ENCODE results near the gene TXNDC2.
"Not testable (repeated sequence)": the region's sequence is repeated elsewhere in the genome, so short reads cannot be mapped to it uniquely, and the experiment has no call there.

Gene TXNDC2

DNA sequence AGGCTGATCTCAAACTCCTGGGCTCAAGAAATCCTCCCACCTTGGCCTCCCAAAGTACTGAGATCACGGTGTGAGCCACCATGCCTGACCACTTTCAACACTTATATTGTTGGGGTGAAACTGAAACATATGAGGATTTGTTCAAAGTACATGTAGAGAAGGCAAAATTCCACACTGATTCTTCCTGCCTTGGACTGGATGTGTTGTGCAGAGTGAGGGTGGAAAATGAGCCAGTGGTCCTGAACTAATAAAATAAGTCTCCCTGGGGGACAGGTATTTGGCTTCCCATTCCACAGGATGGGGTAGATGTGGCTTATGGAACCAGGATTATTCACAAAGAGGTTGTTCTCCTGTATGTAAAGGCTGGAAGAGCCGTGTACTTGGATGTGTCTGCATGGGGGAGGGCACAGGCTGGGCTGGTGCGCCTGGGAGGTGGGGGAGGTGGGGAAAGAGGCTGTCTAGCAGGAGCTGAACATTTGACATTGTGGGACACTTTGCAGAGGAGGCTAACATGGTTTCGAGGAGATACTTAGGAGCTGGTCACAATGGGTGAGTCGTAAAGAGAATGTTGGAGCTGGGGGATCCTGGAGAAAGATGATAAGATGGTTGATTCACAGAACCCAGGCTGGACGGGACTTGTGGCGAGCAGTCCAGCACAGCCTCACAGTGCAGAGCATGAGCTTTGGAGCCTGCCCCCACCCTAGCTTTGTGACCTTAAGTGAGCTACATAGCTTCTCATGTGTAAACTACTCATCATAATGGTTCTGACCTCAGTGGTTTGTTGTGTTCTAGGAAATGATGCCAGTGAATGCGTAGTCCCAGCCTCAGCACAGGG, at the start of gene TXNDC2:
TSS of gene TXNDC2 (plus strand) at position 804 of the 835 bp plus-strand sequence. CDS start 708 bp downstream, outside the sequence.
- no peak for DNase-seq

DNA sequence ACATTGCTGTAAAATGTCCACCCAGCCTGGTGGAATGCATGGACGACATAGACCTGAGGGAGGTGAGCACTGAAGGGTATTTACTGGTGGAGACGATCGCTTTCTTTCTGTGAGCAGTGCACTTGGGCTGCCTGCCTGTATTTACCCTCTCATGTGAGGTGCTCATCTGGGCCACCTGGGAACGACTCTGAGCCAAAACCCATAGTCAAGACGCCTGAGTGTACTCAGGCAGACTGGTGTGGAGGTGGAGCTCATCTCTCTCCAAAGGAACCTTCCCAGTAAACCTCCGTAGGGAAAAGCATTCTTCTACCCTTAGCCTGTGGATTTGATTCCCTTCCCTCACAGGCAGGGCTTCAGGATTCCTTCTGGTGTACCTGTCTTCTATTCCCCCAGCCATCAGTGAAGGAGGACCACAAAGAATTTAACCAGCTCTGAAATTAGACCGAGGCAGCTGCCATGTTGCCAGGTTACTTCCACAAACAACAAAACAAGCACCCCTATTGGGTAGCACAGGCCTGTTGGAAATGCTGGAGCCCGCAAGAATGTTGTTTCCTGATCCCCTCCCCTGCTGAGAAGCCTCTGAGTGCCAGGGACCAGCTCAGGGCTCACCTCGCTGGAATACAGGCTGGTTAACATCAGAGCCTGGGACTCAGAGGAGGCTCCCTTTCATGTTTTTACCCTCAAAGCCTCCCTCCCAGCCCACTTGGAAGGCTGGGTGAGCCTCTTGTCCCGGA, 47.5 kb upstream of the TXNDC2 start:
- DNase-seq: no peak

DNA sequence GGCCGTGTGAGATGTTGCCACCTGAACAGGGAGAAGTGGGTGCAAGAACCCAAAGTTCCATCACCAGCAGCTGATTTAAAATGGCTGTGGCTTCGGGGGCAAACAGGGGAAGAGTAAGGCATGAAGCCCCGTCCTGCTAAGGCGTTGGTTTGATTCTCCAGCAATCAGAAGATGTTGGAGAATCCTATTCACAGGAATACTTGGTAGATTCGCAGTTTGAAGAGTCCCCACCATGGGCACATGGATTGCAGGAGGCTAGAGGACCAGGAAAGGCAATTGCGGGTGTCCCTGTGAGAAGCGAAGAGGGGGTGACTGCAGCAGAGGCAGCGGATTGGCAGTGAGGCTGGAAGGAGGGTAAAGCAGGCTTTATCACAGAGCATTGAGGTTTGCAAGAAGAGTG, 46.6 kb upstream of the TXNDC2 start:
- DNase-seq: no peak

GRCh38 chr18:9839853-9840252, 45.9 kb upstream of the TXNDC2 start:
- no peak for DNase-seq

- no peak for DNase-seq
Observed at GRCh38 chr18:9841752-9842151, 44.0 kb upstream of the TXNDC2 start.

DNA sequence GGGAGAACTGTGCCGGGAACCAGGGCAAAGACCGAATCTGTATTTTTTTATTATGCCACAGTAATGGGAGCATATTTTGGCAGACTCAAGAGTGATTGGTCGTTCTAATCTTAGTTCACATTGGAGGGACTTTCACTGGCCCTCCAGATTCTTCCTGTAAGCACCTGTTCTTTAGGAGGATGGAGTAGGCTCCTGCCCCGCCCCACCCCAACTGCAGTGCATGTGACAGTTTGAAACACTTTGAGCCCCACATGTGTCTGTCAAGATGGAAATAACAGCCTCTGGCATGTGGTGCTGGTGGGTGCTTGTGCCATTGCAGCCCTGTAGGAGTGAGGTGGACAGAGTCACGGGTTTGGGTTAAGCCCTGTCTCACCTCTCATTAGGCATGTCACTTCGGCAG, 43.3 kb upstream of the TXNDC2 start:
- no peak for DNase-seq

- no peak for DNase-seq
Observed at GRCh38 chr18:9845256-9845655, 40.5 kb upstream of the TXNDC2 start.

- DNase-seq: no peak
Observed at GRCh38 chr18:9846162-9846925, 39.4 kb upstream of the TXNDC2 start.

DNA sequence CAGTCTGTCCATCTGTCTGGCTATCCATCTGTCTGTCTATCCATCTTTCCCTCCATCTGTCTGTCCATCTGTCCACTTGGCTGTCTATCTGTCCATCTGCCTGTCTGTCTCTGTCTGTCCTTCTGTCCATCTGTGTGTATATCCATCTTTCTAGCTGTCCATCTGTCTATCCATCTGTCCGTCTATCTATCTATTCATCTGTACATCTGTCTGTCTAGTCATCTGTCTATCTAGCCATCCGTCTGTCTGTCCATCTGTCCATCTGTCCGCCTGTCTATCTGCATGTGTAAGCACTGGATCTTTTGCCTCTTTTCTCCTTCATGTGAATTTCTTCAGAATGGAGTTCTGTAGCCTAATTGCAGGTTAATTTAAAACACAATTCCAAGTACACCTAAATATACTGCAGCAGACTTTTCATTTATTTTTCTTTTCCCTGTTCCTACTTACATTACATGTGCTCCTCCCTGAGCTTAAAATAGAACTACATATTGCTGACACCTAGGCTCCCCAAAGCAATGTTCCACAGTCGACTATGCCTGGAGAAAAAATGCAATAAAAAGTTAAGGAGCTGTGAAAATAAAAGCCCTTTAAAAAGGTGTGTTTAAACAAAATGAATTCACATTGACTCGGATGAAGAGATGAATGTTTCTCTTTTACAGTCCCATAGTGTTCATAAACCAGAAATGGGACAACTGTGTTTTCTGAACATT, 37.4 kb upstream of the TXNDC2 start:
- no peak for DNase-seq

DNA sequence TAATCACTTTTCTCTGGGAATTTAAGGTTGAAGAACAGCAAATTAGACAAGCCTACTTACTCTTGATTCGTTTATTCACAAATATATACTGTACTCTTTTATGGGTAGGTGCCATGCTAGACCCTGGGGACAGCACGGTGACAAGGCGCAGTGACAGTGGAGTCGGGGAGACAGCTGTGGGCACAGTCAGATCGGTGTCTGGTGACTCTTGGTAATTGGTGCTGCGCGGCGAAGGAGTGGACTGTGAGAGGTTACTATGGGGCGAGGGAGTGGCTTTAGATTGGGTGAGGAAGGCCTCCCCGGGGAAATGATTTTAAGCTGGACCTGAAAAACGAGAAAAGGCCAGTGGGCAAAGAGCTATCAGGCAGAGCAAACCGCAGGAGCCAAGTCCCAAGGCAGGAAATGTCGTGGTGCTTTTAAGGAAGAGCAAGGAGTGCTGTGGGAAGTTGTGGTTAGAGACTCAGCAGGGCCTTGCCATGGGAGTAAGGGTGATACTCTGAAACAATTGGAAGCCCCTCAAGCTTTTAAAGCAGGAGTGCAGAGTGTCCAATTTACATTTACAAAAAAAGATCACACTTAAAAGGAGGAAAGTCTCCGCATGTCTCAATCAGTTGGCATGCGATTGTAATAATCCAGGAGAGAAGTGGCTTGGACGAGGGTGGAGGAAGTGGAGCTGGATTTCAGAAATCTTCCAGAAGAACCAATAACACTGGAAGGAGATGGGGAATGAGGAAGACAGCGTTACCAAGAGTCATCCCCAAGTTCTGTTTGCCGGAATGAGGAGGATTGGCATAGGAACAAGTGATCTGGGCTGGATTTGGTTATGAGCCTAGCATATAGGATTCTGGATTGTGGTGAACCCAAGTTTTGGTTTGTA, 36.1 kb upstream of the TXNDC2 start:
- no peak for DNase-seq

DNA sequence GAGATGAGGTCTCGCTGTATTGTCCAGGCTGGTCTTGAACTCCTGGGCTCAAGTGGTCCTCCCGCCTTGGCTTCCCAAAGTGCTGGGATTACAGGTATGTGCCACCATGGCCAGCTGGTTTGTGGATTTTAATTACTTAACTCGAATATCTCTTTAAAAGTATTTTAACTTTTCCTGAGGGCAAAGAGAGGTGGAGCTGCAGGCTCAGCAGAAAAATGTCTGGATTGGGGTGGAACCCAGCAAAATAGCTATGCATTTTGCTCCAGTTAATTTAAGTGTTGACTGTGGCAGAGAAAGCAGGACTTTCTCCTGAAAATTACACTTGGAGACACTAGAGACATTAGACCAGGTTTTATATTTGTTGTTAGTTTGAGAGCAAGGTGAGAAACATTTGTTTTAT, 35.5 kb upstream of the TXNDC2 start:
- DNase-seq: no peak

DNA sequence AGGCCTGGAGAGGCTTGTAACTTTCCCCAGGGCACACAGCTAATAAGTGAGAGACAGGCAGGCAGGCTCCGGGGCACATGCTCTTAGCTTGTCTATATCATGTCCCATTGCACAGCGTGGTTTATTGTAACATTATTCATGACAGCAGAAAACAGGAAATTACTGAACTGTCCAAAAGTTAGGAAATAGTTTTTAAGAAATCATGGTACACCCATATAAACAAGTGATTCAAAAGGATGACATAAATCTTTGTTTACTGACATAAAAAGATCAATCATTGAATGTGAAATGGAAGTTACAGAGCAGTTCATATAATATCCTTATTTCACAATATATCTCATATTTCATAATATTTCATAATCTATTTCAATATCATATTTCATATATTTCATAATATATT, 34.3 kb upstream of the TXNDC2 start:
- DNase-seq: no peak

DNA sequence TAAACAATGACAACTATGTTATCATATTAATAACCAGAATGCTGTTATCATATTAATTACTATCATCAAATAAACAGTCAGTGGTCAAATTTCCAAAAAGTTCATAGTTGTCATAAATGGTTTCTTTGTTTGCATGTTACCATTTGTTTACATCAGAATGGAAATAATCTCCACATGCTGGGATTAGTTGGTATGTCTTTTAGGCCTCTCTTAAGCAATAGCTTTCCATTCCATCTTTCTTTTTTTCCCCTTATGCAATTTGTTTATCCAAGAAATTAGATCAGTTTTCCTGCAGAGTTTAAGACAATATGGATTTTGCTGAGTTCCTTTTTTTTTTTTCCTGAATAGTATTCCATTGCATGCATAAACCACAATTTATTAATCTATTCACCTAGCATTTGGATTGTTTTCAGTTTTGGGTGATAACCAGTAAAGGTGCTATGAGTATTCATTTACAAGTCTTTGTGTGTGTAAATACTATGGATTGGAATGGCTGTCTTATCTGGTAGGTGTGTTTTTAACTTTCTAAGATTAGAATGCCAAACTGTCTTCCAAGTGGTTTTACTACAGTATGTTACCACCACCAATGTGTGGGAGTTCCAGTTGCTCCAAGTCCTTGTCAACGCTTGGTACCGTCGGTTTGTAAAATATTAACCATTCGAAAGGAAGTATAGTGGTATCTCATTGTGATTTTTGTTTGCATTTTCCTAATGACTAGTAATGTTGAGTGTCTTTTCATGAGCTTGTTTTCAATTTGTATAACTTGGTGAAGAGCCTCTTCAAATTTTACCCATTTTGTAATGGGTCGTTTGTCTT, 33.3 kb upstream of the TXNDC2 start:
- no peak for DNase-seq

GRCh38 chr18:9854801-9855676, 30.7 kb upstream of the TXNDC2 start:
- no peak for DNase-seq

DNA sequence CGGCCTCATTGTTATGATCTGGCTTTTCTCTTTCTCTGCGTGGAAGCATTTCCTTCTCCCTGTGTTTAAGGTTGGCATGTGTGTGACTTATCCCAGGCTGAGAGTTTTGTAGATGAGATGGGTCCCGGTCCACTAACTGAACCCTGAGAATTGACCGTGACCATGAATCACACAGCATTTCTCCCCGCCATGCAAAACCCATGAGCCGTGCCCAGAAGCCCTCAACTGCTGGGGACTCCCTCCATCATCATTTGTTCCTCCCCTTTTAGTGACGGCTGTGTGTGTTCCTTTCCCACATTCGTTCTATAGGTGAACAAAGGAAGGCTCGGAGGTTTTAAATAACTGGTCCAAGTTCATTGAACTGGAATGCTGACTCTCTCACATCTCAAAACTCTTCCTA, 30.1 kb upstream of the TXNDC2 start:
- DNase-seq: no peak

- no peak for DNase-seq
Observed at GRCh38 chr18:9856092-9856491, 29.7 kb upstream of the TXNDC2 start.

DNA sequence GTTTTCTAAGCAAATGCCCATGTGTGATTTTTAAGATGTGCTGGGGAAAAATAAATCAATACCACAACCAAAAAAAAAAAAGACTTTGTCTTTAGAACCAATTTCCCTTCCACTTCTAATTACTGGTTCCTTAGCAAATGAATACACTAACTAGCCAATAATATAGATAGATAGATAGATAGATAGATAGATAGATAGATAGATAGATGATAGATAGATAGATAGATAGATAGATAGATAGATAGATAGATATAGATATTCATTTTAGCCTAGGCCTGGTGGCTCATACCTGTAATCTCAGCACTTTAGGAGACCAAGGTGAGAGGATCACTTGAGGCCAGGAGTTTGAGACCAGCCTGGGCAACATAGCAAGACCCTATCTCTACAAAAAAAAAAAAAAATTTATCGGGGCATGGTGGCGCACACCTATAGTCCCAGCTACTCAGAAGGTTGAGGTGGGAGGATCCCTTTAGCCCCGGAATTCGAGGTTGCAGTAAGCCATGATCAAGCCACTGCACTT, 28.2 kb upstream of the TXNDC2 start:
- DNase-seq: not testable (repeated sequence)

- DNase-seq: no peak
Observed at GRCh38 chr18:9858642-9859041, 27.1 kb upstream of the TXNDC2 start.

DNA sequence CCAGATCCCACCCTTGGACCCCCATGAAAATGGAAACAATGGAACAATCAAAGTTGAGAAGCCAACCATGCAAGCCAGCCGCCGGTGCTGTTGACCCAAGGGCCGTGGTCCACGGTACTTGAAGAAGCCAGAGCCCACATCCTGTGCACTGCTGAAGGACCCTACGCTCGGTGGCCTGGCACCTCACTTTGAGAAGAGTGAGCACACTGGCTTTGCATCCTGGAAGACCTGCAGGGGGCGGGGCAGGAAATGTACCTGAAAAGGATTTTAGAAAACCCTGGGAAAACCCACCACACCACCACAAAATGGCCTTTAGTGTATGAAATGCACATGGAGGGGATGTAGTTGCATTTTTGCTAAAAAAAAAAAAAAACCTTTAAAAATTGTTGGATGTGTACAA, 26.5 kb upstream of the TXNDC2 start:
- no peak for DNase-seq

- no peak for DNase-seq
Observed at GRCh38 chr18:9860682-9861081, 25.1 kb upstream of the TXNDC2 start.
